Measurements from ENCODE around the gene CTSH.

The CTSH gene

DNA sequence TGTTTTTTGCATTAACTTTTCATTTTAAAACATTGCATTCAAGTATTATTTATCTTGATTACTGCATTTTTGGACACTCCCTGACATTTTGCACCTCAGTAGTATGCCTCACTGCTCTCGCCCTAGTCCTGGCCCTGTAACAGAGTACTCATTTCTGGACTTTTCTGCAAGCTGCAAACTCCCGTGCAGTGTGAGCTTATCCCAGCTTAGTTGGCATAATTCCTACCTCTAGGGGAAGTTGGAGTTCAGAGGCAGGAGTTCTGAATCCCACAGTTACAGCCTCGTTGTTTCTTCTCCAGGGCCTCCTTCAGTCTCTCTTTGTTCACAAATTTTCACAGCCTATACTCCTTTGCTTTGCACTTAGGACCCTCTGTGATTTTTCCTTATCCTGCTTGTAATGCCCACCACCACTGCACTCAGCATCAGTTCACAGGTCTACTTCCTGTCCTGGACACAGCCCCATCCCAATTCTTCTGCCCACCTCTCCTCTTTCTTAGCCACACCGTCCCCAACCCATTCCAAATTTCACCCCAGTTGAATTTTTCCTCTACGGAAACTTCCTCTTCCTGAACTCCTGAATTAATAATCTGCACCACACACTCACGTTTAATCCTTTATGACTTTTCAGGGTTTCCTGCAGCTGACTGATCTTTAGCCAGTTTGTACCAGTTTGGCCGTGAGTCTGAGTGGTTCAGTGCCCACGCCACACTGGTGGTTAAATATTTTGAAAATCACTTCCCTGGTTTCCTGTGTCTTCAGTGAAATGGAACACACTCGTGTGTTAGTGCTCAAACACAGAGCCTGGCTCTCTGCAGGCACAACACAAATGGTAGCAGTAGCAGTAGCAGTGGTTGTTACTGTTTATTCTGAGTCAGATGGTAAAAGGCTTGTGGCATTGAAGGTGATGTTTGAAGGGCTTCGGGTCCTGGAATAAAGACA is 6.3 kb upstream of the CTSH start:
- TF ChIP-seq EGR1 (IDR thresholded peaks at IDR 0.05) (no peak), CEBPB (IDR thresholded peaks at IDR 0.05) (no peak), TEAD4 (IDR thresholded peaks at IDR 0.05) (no peak), TCF12 (IDR thresholded peaks at IDR 0.05; ENCODE audit: low read depth) (no peak), FOXM1 (IDR thresholded peaks at IDR 0.05; ENCODE audit: borderline replicate concordance, low read depth) (no peak), CREB1 (IDR thresholded peaks at IDR 0.05; ENCODE audit: low read depth) (no peak), TAF1 (IDR thresholded peaks at IDR 0.05; ENCODE audit: low read depth) (no peak), YY1 (IDR thresholded peaks at IDR 0.05; ENCODE audit: low read depth) (no peak), NFIC (IDR thresholded peaks at IDR 0.05) (no peak), RAD21 (IDR thresholded peaks at IDR 0.05; ENCODE audit: low read depth) (no peak), ZBTB7A (IDR thresholded peaks at IDR 0.05; ENCODE audit: low read depth) (no peak), EP300 (IDR thresholded peaks at IDR 0.05; ENCODE audit: borderline replicate concordance) (no peak)
- TF ChIP-seq, protein P1, sequence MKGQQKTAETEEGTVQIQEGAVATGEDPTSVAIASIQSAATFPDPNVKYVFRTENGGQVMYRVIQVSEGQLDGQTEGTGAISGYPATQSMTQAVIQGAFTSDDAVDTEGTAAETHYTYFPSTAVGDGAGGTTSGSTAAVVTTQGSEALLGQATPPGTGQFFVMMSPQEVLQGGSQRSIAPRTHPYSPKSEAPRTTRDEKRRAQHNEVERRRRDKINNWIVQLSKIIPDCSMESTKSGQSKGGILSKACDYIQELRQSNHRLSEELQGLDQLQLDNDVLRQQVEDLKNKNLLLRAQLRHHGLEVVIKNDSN (IDR thresholded peaks at IDR 0.05) = no peak
- TF ChIP-seq, protein P2, sequence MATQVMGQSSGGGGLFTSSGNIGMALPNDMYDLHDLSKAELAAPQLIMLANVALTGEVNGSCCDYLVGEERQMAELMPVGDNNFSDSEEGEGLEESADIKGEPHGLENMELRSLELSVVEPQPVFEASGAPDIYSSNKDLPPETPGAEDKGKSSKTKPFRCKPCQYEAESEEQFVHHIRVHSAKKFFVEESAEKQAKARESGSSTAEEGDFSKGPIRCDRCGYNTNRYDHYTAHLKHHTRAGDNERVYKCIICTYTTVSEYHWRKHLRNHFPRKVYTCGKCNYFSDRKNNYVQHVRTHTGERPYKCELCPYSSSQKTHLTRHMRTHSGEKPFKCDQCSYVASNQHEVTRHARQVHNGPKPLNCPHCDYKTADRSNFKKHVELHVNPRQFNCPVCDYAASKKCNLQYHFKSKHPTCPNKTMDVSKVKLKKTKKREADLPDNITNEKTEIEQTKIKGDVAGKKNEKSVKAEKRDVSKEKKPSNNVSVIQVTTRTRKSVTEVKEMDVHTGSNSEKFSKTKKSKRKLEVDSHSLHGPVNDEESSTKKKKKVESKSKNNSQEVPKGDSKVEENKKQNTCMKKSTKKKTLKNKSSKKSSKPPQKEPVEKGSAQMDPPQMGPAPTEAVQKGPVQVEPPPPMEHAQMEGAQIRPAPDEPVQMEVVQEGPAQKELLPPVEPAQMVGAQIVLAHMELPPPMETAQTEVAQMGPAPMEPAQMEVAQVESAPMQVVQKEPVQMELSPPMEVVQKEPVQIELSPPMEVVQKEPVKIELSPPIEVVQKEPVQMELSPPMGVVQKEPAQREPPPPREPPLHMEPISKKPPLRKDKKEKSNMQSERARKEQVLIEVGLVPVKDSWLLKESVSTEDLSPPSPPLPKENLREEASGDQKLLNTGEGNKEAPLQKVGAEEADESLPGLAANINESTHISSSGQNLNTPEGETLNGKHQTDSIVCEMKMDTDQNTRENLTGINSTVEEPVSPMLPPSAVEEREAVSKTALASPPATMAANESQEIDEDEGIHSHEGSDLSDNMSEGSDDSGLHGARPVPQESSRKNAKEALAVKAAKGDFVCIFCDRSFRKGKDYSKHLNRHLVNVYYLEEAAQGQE (IDR thresholded peaks at IDR 0.05; ENCODE audit: low read depth) = no peak
- TF ChIP-seq, protein P3, sequence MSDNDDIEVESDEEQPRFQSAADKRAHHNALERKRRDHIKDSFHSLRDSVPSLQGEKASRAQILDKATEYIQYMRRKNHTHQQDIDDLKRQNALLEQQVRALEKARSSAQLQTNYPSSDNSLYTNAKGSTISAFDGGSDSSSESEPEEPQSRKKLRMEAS (IDR thresholded peaks at IDR 0.05) = no peak

DNA sequence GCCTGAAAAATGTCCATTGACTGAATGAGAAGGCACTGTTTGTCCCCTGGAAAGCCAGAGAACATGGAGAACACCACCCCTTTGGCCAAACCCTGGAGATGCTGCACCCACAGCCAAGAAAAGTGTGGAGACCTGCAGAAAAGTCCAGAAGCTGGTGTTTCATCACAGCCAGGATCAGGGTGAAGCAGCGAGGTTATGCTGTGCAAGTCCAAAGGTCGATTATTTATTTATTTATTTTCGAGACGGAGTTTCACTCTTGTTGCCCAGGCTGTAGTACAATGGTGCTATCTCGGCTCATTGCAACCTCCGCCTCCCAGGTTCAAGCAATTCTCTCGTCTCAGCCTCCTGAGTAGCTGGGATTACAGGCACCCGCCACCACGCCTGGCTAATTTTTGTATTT is 5.5 kb upstream of the CTSH start:
- TF ChIP-seq TCF12 (IDR thresholded peaks at IDR 0.05; ENCODE audit: low read depth) (no peak), TAF1 (IDR thresholded peaks at IDR 0.05; ENCODE audit: low read depth) (no peak), TEAD4 (IDR thresholded peaks at IDR 0.05) (no peak), FOXM1 (IDR thresholded peaks at IDR 0.05; ENCODE audit: borderline replicate concordance, low read depth) (no peak), RAD21 (IDR thresholded peaks at IDR 0.05; ENCODE audit: low read depth) (no peak), EGR1 (IDR thresholded peaks at IDR 0.05) (no peak), NFIC (IDR thresholded peaks at IDR 0.05) (no peak), EP300 (IDR thresholded peaks at IDR 0.05; ENCODE audit: borderline replicate concordance) (no peak), ZBTB7A (IDR thresholded peaks at IDR 0.05; ENCODE audit: low read depth) (no peak)
- TF ChIP-seq, protein P2 (IDR thresholded peaks at IDR 0.05; ENCODE audit: low read depth) = no peak

- TF ChIP-seq CREB1 (IDR thresholded peaks at IDR 0.05; ENCODE audit: low read depth) (no peak), ZBTB7A (IDR thresholded peaks at IDR 0.05; ENCODE audit: low read depth) (no peak), TCF12 (IDR thresholded peaks at IDR 0.05; ENCODE audit: low read depth) (no peak), YY1 (IDR thresholded peaks at IDR 0.05; ENCODE audit: low read depth) (no peak), CEBPB (IDR thresholded peaks at IDR 0.05) (no peak), NFIC (IDR thresholded peaks at IDR 0.05) (no peak)
- TF ChIP-seq, protein P1 (IDR thresholded peaks at IDR 0.05) = no peak
- TF ChIP-seq, protein P3 (IDR thresholded peaks at IDR 0.05) = no peak
Measured at GRCh38 chr15:78949461-78949860, 4.6 kb upstream of the CTSH start.

- TF ChIP-seq RAD21 (IDR thresholded peaks at IDR 0.05; ENCODE audit: low read depth) (no peak), EGR1 (IDR thresholded peaks at IDR 0.05) (no peak), NFIC (IDR thresholded peaks at IDR 0.05) (no peak), ZBTB7A (IDR thresholded peaks at IDR 0.05; ENCODE audit: low read depth) (no peak), TCF12 (IDR thresholded peaks at IDR 0.05; ENCODE audit: low read depth) (no peak), YY1 (IDR thresholded peaks at IDR 0.05; ENCODE audit: low read depth) (no peak), CREB1 (IDR thresholded peaks at IDR 0.05; ENCODE audit: low read depth) (no peak), CEBPB (IDR thresholded peaks at IDR 0.05) (no peak), TAF1 (IDR thresholded peaks at IDR 0.05; ENCODE audit: low read depth) (no peak), EP300 (IDR thresholded peaks at IDR 0.05; ENCODE audit: borderline replicate concordance) (no peak)
Measured at GRCh38 chr15:78947506-78947905, 2.7 kb upstream of the CTSH start.

DNA sequence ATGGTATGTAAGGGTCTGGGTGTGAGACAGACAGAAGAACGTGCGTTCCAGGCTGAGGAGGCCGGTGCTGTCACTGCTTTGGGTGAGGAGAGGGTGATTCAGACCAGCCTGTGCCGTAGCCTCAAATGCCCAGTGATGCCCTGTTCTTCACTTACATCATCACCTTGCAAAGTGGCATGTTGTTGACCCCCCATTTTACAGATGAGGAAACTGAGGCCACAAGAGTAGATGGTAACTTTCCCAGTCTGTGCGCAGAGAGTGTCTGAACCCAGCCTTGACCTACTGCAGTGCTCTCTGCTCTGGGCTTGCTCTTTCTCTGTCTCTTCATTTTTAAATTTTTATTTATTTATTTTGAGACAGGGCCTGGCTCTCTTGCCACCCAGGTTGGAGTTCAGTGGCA is 1.6 kb upstream of the CTSH start:
- TF ChIP-seq, protein P1 (IDR thresholded peaks at IDR 0.05) = no peak
- TF ChIP-seq, protein P3 (IDR thresholded peaks at IDR 0.05) = no peak
- TF ChIP-seq EP300 (IDR thresholded peaks at IDR 0.05; ENCODE audit: borderline replicate concordance) = no peak
- no peak for TF ChIP-seq TAF1 (IDR thresholded peaks at IDR 0.05; ENCODE audit: low read depth)
- no peak for TF ChIP-seq EGR1 (IDR thresholded peaks at IDR 0.05)
- no peak for TF ChIP-seq RAD21 (IDR thresholded peaks at IDR 0.05; ENCODE audit: low read depth)
- TF ChIP-seq TEAD4 (IDR thresholded peaks at IDR 0.05) = no peak
- no peak for TF ChIP-seq TCF12 (IDR thresholded peaks at IDR 0.05; ENCODE audit: low read depth)
- TF ChIP-seq NFIC (IDR thresholded peaks at IDR 0.05) = no peak
- TF ChIP-seq YY1 (IDR thresholded peaks at IDR 0.05; ENCODE audit: low read depth) = no peak
- no peak for TF ChIP-seq FOXM1 (IDR thresholded peaks at IDR 0.05; ENCODE audit: borderline replicate concordance, low read depth)
- TF ChIP-seq CREB1 (IDR thresholded peaks at IDR 0.05; ENCODE audit: low read depth) = no peak
